DOHH2 (cell line): Measurements from ENCODE around the gene RNF4.

ENCODE experiments used
- CTCF ChIP-seq: fragments of 200-600 bp; sonication (generic); IDR thresholded peaks from one replicate; pipeline ENCODE4 v1.5.1; 2014; ENCODE audit warnings: antibody characterized with exemption, mild to moderate bottlenecking, low read depth, low read length; ENCODE audit not compliant: poor library complexity, severe bottlenecking
- EZH2phosphoT487 ChIP-seq: fragments of 200-600 bp; sonication (generic); IDR thresholded peaks from 2 replicates; pipeline ENCODE4 v1.6.1; 2017; ENCODE audit warnings: borderline replicate concordance, mild to moderate bottlenecking, antibody characterized with exemption, low read length, moderate library complexity, mixed read lengths

- TF ChIP-seq EZH2phosphoT487 (no peak), CTCF (no peak)
Observed at GRCh38 chr4:2483237-2483636, 14.3 kb downstream of the RNF4 start.
